Muscle layer of duodenum (tissue), 2 donors: ENCODE measurements around the gene LY6G6F.

ENCODE experiments used
- H3K27ac ChIP-seq: one replicate; pipeline ENCODE4 v1.7.0; 2013; ENCODE audit warnings: mild to moderate bottlenecking, low read length
- H3K27me3 ChIP-seq: one replicate; pipeline ENCODE4 v1.7.0; 2013; ENCODE audit warnings: low read depth, mild to moderate bottlenecking, control low read depth, low read length
- H3K36me3 ChIP-seq, 2 donors: one replicate each; pipeline ENCODE4 v1.7.0; 2013; ENCODE audit warnings: low read length in 2 of 2, control low read depth in 1 of 2, mild to moderate bottlenecking in 1 of 2; ENCODE audit not compliant: insufficient read depth in 2 of 2, control insufficient read depth in 1 of 2
- H3K4me1 ChIP-seq, 2 donors: one replicate each; pipeline ENCODE4 v1.7.0; 2013; ENCODE audit warnings: low read length in 2 of 2, mild to moderate bottlenecking in 2 of 2, control low read depth in 1 of 2, moderate library complexity in 1 of 2; ENCODE audit not compliant: insufficient read depth in 2 of 2, control insufficient read depth in 1 of 2
- H3K4me3 ChIP-seq, 2 donors: one replicate each; pipeline ENCODE4 v1.7.0; 2013; ENCODE audit warnings: low read length in 2 of 2, low read depth in 1 of 2, mild to moderate bottlenecking in 1 of 2
- H3K9me3 ChIP-seq, 2 donors: one replicate each; pipeline ENCODE4 v1.7.0; 2013; ENCODE audit warnings: low read length in 2 of 2, control low read depth in 1 of 2, mild to moderate bottlenecking in 1 of 2; ENCODE audit not compliant: control insufficient read depth in 1 of 2
- donor health status: healthy.

The LY6G6F gene

GRCh38 chr6:31752739-31753319, 46.2 kb downstream of the LY6G6F start:
- H3K27ac ChIP-seq: no peak overlapping the region
- no peaks in the 10 kb centered on the region for H3K4me1 ChIP-seq
- H3K27me3 ChIP-seq: no peaks in the 10 kb centered on the region
- no peaks in the 10 kb centered on the region for H3K36me3 ChIP-seq
- H3K9me3 ChIP-seq: no peaks in the 10 kb centered on the region
- no peak overlapping the region for H3K4me3 ChIP-seq

- H3K4me1 ChIP-seq: peaks cover 0 to 2% of the 10 kb centered on the region in 2 donors
- no peaks in the 10 kb centered on the region for H3K36me3 ChIP-seq
- no peak overlapping the region for H3K27ac ChIP-seq
- no peak overlapping the region for H3K4me3 ChIP-seq
- H3K27me3 ChIP-seq: no peaks in the 10 kb centered on the region
- H3K9me3 ChIP-seq: no peaks in the 10 kb centered on the region
These were observed 51.6 kb downstream of the LY6G6F start for GRCh38 chr6:31758281-31758680.
